HS-27A (cell line): Measurements from ENCODE around the gene ADAP1.
"Not testable (repeated sequence)": the region's sequence is repeated elsewhere in the genome, so short reads cannot be mapped to it uniquely, and the experiment has no call there.

Source experiments
- DNase-seq: peaks from one replicate; pipeline ENCODE4 v3.0.0-alpha.2; 2012; ENCODE audit warnings: low read depth, missing footprints

The ADAP1 gene, protein sequence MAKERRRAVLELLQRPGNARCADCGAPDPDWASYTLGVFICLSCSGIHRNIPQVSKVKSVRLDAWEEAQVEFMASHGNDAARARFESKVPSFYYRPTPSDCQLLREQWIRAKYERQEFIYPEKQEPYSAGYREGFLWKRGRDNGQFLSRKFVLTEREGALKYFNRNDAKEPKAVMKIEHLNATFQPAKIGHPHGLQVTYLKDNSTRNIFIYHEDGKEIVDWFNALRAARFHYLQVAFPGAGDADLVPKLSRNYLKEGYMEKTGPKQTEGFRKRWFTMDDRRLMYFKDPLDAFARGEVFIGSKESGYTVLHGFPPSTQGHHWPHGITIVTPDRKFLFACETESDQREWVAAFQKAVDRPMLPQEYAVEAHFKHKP

GRCh38 chr7:954330-955238 lies at the start of gene ADAP1:
ADAP1 (minus strand) TSS chr7:954680; CDS start chr7:954477, 203 bp downstream.
- no peak for DNase-seq

DNA sequence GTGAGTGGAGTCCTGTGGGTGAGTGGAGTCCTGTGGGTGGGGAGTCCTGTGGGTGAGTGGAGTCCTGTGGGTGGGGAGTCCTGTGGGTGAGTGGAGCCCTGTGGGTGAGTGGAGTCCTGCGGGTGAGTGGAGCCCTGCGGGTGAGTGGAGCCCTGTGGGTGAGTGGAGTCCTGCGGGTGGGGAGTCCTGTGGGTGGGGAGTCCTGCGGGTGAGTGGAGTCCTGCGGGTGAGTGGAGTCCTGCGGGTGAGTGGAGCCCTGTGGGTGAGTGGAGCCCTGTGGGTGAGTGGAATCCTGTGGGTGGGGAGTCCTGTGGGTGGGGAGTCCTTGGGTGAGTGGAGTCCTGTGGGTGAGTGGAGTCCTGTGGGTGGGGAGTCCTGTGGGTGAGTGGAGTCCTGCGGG lies 48.0 kb upstream of the ADAP1 start:
- DNase-seq = not testable (repeated sequence)

DNA sequence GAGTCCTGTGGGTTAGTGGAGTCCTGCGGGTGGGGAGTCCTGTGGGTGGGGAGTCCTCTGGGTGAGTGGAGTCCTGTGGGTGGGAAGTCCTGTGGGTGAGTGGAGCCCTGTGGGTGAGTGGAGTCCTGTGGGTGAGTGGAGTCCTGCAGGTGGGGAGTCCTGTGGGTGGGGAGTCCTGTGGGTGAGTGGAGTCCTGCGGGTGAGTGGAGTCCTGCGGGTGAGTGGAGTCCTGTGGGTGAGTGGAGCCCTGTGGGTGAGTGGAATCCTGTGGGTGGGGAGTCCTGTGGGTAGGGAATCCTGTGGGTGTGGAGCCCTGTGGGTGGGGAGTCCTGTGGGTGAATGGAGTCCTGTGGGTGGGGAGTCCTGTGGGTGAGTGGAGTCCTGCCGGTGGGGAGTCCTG lies 47.5 kb upstream of the ADAP1 start:
- DNase-seq = not testable (repeated sequence)

DNA sequence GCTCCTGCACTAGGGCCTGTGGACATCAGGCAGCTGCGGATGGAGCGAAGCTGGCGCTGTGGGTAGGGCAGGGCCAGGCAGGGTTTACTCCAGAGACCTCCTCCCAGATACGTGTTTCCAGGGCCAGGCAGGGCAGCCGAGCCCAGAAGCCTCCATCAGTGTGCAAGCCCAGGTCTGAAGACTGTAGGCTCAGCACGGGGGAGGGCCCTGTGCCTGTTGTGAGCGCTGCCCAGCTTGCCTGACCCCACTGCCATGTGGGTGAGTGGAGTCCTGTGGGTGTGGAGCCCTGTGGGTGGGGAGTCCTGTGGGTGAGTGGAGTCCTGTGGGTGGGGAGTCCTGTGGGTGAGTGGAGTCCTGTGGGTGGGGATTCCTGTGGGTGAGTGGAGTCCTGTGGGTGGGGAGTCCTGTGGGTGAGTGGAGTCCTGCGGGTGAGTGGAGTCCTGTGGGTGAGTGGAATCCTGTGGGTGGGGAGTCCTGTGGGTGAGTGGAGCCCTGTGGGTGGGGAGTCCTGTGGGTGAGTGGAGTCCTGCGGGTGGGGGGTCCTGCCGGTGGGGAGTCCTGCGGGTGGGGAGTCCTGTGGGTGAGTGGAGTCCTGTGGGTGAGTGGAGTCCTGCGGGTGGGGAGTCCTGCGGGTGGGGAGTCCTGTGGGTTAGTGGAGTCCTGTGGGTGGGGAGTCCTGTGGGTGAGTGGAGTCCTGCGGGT lies 46.7 kb upstream of the ADAP1 start:
- not testable (repeated sequence) for DNase-seq

GRCh38 chr7:999941-1000935 lies 45.8 kb upstream of the ADAP1 start:
- no peak for DNase-seq

GRCh38 chr7:999149-999879 lies 44.8 kb upstream of the ADAP1 start:
- no peak for DNase-seq

GRCh38 chr7:997404-998395 lies 43.2 kb upstream of the ADAP1 start:
- no peak for DNase-seq

DNA sequence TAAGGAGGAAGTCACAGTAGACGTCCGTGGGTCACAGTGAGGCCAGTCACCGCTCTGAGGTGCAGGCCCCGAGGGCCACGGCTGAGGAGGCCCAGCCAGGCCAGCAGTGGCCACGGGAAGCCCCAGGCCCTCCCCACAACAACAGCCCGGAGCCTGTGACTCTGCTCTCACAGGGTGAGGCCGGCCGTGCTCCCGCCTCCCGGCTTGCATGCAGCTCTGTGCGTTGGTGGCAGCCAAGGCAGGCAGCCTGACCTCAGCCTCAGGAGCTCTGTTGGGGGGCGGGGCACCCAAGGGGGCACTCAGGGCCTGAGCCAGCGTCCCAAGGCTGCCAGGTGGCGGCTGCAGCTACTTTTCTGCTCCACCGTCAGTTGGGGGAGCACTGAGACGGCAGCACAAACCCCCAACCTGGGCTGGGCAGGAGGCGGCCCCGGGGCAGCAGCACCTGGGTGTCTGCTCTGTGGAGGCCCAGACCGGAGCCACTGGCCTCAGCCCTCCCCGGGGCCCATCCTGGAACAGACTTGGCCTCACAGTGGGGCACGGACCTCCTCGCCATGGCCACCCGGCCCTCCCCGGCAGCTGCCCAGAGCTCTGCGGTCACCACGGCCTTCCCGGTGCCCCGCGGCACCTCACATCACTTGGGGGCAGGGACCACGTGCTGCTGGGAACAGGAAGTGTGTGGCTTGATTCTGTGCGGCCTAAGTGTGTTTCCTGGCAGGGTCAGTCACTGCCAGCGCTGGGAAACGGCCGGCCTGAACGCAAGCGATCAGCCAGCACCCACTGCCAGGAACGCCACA lies 41.8 kb upstream of the ADAP1 start:
- DNase-seq = no peak

GRCh38 chr7:995571-995970 lies 41.1 kb upstream of the ADAP1 start:
- no peak for DNase-seq

GRCh38 chr7:994592-995308 lies 40.3 kb upstream of the ADAP1 start:
- no peak for DNase-seq

GRCh38 chr7:992709-993607 lies 38.5 kb upstream of the ADAP1 start:
- no peak for DNase-seq

DNA sequence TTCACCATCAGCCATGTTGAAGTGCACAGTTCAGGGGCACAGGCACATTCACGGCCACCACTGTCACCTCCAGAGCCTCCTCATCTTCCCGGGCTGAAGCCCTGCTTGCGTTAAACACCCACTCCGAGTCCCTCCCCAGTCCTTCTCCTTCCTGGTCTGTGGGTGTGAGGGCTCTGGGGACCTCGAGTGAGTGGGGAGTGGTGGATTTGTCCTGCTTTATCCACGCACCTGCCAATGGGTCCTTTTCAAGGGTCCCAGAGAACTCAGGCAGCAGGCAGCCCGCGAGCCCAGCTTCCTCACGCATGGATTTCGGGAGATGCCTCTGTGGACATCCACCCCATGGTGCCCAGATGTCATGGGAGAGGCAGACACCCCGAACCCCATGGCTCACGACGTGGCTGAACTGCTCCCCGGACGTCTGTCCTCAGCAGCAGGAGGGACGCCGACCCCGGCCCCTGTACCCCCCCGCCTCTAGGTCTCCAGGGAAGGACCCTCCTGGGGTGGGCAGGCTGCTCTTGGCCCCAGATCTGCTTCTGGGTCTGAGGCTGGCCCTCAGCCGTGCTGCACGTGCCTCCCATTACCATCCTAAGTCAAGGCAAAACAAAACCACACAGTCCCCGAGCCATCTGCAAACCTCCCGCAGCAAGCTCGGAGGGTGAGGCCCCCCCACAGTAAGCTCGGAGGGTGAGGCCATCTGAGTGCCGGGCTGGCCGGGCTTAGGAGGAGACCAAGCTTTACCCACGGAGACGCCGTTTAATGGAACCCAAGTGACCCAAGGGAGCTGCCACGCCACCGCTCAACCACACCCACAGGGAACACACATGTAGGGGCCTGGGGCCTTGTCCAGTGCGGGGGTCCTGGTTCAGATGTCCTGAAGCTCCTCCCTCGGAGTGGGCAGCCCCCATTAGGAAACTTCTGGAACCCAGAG lies 37.5 kb upstream of the ADAP1 start:
- no peak for DNase-seq

- DNase-seq = no peak
Observed at GRCh38 chr7:990933-991728, 36.7 kb upstream of the ADAP1 start.

- DNase-seq = no peak
Observed at GRCh38 chr7:990352-990932, 36.0 kb upstream of the ADAP1 start.
